SK-N-SH treated with all-trans-retinoic acid at 6 μM for 48 hours (cell line): Measurements from ENCODE around the gene MALT1.

Experiments used
- ATAC-seq: fragments of 200-7000 bp; cut with Tn5 transposase; 3 replicates; pipeline ENCODE4 v1.9.1; 2020; ENCODE audit warnings: mild to moderate bottlenecking, moderate library complexity
- ARNTL ChIP-seq: fragments of 450-650 bp; formaldehyde crosslinking; IDR thresholded peaks from 2 replicates; pipeline ENCODE4 v1.5.0; 2020; ENCODE audit warnings: low read depth, mild to moderate bottlenecking, moderate library complexity, borderline replicate concordance
- BACH2 ChIP-seq: fragments of 250-450 bp; sonication (Bioruptor Pico); IDR thresholded peaks from 2 replicates; pipeline ENCODE4 v1.9.0; 2021; ENCODE audit warnings: mild to moderate bottlenecking, borderline replicate concordance
- CSDC2 ChIP-seq: fragments of 250-450 bp; sonication (Bioruptor Pico); IDR thresholded peaks from 2 replicates; pipeline ENCODE4 v1.5.0; 2020; ENCODE audit warnings: mild to moderate bottlenecking, moderate library complexity
- ESRRG ChIP-seq: fragments of 250-450 bp; sonication (Bioruptor Pico); IDR thresholded peaks from 2 replicates; pipeline ENCODE4 v1.6.1; 2021; ENCODE audit warnings: mild to moderate bottlenecking
- GLIS3 ChIP-seq: fragments of 250-450 bp; sonication (Bioruptor Pico); IDR thresholded peaks from 2 replicates; pipeline ENCODE4 v1.5.0; 2020; ENCODE audit warnings: mild to moderate bottlenecking, moderate library complexity
- OSR1 ChIP-seq: fragments of 250-450 bp; sonication (Bioruptor Pico); IDR thresholded peaks from 2 replicates; pipeline ENCODE4 v1.8.0; 2022; ENCODE audit warnings: moderate library complexity, mild to moderate bottlenecking, inconsistent platforms
- PPARA ChIP-seq: fragments of 250-450 bp; sonication (Bioruptor Pico); IDR thresholded peaks from 2 replicates; pipeline ENCODE4 v1.5.0; 2020; ENCODE audit warnings: mild to moderate bottlenecking, borderline replicate concordance
- RARB ChIP-seq: fragments of 250-450 bp; sonication (Bioruptor Pico); IDR thresholded peaks from 2 replicates; pipeline ENCODE4 v1.8.0; 2021; ENCODE audit warnings: mild to moderate bottlenecking, moderate library complexity
- SNAI2 ChIP-seq: fragments of 250-450 bp; sonication (Bioruptor Pico); IDR thresholded peaks from 2 replicates; pipeline ENCODE4 v1.5.0; 2020; ENCODE audit warnings: mild to moderate bottlenecking, moderate library complexity
- TCF4 ChIP-seq: fragments of 250-450 bp; sonication (Bioruptor Pico); IDR thresholded peaks from 2 replicates; pipeline ENCODE4 v1.8.0; 2021; ENCODE audit warnings: mild to moderate bottlenecking, moderate library complexity, borderline replicate concordance
- ZFP30 ChIP-seq: fragments of 450-650 bp; formaldehyde crosslinking; IDR thresholded peaks from 2 replicates; pipeline ENCODE4 v1.5.0; 2022; ENCODE audit warnings: mild to moderate bottlenecking, moderate library complexity
- ZNF565 ChIP-seq: fragments of 450-650 bp; formaldehyde crosslinking; conservative IDR thresholded peaks from 2 replicates; pipeline ENCODE4 v1.5.0; 2020; ENCODE audit warnings: low read depth, mild to moderate bottlenecking, moderate library complexity
- ZNF70 ChIP-seq: fragments of 450-650 bp; formaldehyde crosslinking; IDR thresholded peaks from 2 replicates; pipeline ENCODE4 v1.5.0; 2020; ENCODE audit warnings: mild to moderate bottlenecking, moderate library complexity
- TF ChIP-seq, protein P1 (sequence below): fragments of 250-450 bp; sonication (Bioruptor Pico); IDR thresholded peaks from 2 replicates; pipeline ENCODE4 v1.5.1; 2021; ENCODE audit warnings: mild to moderate bottlenecking, moderate library complexity
- TF ChIP-seq, protein P2 (sequence below): fragments of 250-450 bp; sonication (Bioruptor Pico); IDR thresholded peaks from 2 replicates; pipeline ENCODE4 v1.8.0; 2021; ENCODE audit warnings: low read depth, mild to moderate bottlenecking, moderate library complexity, borderline replicate concordance
- TF ChIP-seq, protein P3 (sequence below): fragments of 250-450 bp; sonication (Bioruptor Pico); IDR thresholded peaks from 2 replicates; pipeline ENCODE4 v1.5.0; 2020; ENCODE audit warnings: mild to moderate bottlenecking, moderate library complexity
- TF ChIP-seq, protein P4 (sequence below): fragments of 250-450 bp; sonication (Bioruptor Pico); IDR thresholded peaks from 2 replicates; pipeline ENCODE4 v1.5.1; 2020; ENCODE audit warnings: low read depth, mild to moderate bottlenecking, moderate library complexity
- TF ChIP-seq, protein P5 (sequence below): fragments of 250-450 bp; sonication (Bioruptor Pico); IDR thresholded peaks from 2 replicates; pipeline ENCODE4 v1.8.0; 2020; ENCODE audit warnings: mild to moderate bottlenecking, moderate library complexity, borderline replicate concordance

Gene MALT1

DNA sequence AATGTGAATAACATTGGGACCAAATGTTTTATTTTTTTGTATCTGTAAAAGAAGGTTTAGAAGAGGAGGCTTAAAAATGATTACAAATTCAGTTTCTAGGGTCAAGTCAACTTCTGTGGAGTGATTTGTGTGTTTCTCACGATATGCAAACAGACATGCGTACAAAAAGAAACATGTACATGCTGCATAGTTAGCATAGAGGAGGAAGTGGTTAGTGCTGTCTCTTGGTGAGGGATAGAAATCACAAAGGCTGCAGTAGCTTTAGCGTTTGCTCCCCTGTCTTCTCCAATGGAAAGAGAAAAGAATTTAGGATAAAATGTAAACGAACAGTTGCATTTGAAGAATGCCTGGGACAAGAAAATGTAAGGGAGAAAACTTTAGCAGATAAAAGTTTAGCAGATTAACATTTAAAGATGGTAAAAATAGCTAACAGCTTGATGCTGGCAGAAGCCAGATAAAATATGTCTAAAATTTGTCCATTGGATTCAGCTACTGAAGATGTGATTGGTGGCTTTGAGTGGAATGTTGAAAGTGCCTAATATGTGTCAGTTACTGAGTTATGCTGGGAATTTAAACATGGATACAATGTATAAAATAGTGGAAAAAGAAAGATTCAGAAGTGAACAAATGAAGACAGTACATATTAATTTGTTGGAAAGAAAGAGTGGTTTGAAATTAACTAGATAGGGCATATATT is 44.9 kb downstream of the MALT1 start (continued):
- TF ChIP-seq, protein P1, sequence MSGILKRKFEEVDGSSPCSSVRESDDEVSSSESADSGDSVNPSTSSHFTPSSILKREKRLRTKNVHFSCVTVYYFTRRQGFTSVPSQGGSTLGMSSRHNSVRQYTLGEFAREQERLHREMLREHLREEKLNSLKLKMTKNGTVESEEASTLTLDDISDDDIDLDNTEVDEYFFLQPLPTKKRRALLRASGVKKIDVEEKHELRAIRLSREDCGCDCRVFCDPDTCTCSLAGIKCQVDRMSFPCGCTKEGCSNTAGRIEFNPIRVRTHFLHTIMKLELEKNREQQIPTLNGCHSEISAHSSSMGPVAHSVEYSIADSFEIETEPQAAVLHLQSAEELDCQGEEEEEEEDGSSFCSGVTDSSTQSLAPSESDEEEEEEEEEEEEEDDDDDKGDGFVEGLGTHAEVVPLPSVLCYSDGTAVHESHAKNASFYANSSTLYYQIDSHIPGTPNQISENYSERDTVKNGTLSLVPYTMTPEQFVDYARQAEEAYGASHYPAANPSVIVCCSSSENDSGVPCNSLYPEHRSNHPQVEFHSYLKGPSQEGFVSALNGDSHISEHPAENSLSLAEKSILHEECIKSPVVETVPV = no peak
- TF ChIP-seq RARB (CRISPR knock-in tag) (no peak), ZNF565 (CRISPR knock-in tag) (no peak)

DNA sequence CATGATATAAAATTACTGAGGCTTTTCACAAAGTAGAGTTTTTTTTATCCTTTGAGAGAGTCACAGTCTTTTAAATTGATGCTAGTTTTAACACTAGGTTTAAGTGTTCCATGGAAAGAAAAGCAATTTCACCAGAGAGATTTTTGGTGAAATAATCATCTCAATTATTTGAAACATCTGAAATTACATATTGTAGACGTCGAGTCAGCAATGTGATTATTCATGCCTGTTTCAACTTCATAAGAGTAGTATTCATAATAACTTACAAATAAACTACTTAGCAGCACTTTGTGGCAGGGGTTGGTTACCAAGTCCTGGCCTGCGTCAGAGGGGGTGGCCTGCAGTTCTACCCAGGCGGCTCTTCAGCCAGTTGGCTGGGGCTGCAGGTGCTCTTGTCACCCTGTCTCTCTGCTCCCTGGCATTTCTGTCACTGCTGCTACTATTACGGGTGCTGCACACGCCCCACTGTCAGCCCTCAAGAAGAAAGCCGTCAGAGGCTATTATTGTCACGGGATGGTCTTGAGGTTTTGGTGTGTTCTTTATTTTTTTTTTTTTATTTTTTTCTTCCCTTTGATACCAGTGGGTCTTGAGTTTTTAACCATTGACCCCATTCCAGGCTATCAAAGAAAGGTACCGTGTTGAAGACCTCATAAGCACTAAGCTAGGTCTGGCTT is 50.4 kb downstream of the MALT1 start:
- TF ChIP-seq PPARA (CRISPR knock-in tag) (no peak), SNAI2 (CRISPR knock-in tag) (no peak), BACH2 (CRISPR knock-in tag) (no peak), ZNF70 (CRISPR knock-in tag) (no peak), ARNTL (CRISPR knock-in tag) (no peak), TCF4 (CRISPR knock-in tag) (no peak), ZNF565 (CRISPR knock-in tag) (no peak), GLIS3 (CRISPR knock-in tag) (no peak), CSDC2 (CRISPR knock-in tag) (no peak)
- TF ChIP-seq, protein P2, sequence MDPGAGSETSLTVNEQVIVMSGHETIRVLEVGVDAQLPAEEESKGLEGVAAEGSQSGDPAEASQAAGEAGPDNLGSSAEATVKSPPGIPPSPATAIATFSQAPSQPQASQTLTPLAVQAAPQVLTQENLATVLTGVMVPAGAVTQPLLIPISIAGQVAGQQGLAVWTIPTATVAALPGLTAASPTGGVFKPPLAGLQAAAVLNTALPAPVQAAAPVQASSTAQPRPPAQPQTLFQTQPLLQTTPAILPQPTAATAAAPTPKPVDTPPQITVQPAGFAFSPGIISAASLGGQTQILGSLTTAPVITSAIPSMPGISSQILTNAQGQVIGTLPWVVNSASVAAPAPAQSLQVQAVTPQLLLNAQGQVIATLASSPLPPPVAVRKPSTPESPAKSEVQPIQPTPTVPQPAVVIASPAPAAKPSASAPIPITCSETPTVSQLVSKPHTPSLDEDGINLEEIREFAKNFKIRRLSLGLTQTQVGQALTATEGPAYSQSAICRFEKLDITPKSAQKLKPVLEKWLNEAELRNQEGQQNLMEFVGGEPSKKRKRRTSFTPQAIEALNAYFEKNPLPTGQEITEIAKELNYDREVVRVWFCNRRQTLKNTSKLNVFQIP (CRISPR knock-in tag) = no peak
- TF ChIP-seq, protein P1 = no peak
- TF ChIP-seq, protein P3, sequence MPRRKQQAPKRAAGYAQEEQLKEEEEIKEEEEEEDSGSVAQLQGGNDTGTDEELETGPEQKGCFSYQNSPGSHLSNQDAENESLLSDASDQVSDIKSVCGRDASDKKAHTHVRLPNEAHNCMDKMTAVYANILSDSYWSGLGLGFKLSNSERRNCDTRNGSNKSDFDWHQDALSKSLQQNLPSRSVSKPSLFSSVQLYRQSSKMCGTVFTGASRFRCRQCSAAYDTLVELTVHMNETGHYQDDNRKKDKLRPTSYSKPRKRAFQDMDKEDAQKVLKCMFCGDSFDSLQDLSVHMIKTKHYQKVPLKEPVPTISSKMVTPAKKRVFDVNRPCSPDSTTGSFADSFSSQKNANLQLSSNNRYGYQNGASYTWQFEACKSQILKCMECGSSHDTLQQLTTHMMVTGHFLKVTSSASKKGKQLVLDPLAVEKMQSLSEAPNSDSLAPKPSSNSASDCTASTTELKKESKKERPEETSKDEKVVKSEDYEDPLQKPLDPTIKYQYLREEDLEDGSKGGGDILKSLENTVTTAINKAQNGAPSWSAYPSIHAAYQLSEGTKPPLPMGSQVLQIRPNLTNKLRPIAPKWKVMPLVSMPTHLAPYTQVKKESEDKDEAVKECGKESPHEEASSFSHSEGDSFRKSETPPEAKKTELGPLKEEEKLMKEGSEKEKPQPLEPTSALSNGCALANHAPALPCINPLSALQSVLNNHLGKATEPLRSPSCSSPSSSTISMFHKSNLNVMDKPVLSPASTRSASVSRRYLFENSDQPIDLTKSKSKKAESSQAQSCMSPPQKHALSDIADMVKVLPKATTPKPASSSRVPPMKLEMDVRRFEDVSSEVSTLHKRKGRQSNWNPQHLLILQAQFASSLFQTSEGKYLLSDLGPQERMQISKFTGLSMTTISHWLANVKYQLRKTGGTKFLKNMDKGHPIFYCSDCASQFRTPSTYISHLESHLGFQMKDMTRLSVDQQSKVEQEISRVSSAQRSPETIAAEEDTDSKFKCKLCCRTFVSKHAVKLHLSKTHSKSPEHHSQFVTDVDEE (CRISPR knock-in tag) = no peak
- TF ChIP-seq, protein P4, sequence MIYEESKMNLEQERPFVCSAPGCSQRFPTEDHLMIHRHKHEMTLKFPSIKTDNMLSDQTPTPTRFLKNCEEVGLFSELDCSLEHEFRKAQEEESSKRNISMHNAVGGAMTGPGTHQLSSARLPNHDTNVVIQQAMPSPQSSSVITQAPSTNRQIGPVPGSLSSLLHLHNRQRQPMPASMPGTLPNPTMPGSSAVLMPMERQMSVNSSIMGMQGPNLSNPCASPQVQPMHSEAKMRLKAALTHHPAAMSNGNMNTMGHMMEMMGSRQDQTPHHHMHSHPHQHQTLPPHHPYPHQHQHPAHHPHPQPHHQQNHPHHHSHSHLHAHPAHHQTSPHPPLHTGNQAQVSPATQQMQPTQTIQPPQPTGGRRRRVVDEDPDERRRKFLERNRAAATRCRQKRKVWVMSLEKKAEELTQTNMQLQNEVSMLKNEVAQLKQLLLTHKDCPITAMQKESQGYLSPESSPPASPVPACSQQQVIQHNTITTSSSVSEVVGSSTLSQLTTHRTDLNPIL (CRISPR knock-in tag) = no peak
- ATAC-seq = no peak

DNA sequence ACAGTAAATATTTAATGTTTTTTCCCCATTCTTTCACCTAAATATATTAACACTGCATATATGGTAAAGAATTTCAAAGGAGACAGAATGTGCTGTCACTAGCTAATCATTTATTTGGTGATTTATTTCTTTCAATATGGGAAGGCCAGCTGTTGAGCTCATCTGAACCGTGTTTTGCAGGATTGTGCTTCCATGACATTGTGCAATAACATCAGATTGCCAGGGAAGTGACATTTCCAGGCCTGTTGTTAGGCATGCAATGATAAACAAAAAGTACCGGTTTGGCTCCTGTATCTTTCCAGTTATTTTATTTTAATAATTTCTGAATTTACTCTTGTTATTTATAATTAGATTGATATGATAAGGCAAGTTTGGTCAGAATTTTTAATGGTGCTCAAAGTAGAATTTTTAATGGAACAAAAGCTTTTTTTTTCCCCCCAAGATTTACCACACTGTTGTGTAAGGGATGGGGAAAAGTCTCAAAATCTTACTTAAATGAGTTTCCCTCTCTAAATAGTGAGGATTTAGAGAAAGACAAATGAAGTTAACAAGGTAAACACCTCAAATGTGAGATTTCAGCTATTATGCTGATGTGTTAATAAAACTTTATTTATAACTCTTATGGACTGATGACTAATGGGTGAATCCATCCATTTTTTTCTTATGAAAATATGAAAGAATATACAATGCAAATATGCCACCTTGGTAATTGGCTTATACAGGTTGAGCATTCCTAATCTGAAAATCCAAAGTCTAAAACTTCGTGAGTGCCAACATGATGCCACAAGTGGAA is 52.7 kb downstream of the MALT1 start:
- no peak for TF ChIP-seq SNAI2 (CRISPR knock-in tag)
- TF ChIP-seq OSR1 (CRISPR knock-in tag) = no peak
- no peak for TF ChIP-seq ZFP30
- TF ChIP-seq ESRRG (CRISPR knock-in tag) = no peak
- TF ChIP-seq, protein P5, sequence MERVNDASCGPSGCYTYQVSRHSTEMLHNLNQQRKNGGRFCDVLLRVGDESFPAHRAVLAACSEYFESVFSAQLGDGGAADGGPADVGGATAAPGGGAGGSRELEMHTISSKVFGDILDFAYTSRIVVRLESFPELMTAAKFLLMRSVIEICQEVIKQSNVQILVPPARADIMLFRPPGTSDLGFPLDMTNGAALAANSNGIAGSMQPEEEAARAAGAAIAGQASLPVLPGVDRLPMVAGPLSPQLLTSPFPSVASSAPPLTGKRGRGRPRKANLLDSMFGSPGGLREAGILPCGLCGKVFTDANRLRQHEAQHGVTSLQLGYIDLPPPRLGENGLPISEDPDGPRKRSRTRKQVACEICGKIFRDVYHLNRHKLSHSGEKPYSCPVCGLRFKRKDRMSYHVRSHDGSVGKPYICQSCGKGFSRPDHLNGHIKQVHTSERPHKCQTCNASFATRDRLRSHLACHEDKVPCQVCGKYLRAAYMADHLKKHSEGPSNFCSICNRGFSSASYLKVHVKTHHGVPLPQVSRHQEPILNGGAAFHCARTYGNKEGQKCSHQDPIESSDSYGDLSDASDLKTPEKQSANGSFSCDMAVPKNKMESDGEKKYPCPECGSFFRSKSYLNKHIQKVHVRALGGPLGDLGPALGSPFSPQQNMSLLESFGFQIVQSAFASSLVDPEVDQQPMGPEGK (CRISPR knock-in tag) = no peak
- TF ChIP-seq, all 23 proteins: peak for 0
- ATAC-seq = no peak
